CD14-positive monocyte (primary cell): ENCODE results near the gene TTC33. TPM values are rescaled to one million over a fixed set of nuclear protein-coding genes. Genes with fewer than 3 reads are reported as not detected.

Experiments used
- DNase-seq, 3 donors: peaks; one replicate each; pipeline ENCODE4 v3.0.0-alpha.2; 2011 to 2022
- H2AFZ ChIP-seq: 2 replicates; pipeline ENCODE4 v1.6.0; 2012; ENCODE audit warnings: mild to moderate bottlenecking, low read depth, low read length, inconsistent platforms; ENCODE audit not compliant: insufficient read depth, poor library complexity, severe bottlenecking
- H3K27ac ChIP-seq, 2 donors: 1 replicate in 1 of 2; 2 replicates in 1 of 2; pipeline ENCODE4 v1.5.1; 2012 to 2013; ENCODE audit warnings: low read length in 2 of 2, control low read depth in 1 of 2, inconsistent platforms in 1 of 2, low read depth in 1 of 2, mild to moderate bottlenecking in 1 of 2
- H3K27me3 ChIP-seq, 2 donors: one replicate each; pipeline versions ENCODE4 v1.6.0 to v1.6.1; 2011 to 2013; ENCODE audit warnings: low read length in 2 of 2; ENCODE audit not compliant: control insufficient read depth in 2 of 2, insufficient read depth in 2 of 2
- H3K36me3 ChIP-seq, 2 donors: replicated peaks in 1 of 2; 1 replicate in 1 of 2; 2 replicates in 1 of 2; pipeline versions ENCODE4 v1.5.1 to v1.6.1; 2012 to 2013; ENCODE audit warnings: low read length in 2 of 2, control low read depth in 1 of 2, inconsistent platforms in 1 of 2, mild to moderate bottlenecking in 1 of 2; ENCODE audit not compliant: insufficient read depth in 2 of 2, control insufficient read depth in 1 of 2
- H3K4me1 ChIP-seq, 2 donors: 1 replicate in 1 of 2; 2 replicates in 1 of 2; pipeline versions ENCODE4 v1.5.1 to v1.6.1; 2012 to 2013; ENCODE audit warnings: low read length in 2 of 2, control low read depth in 1 of 2, inconsistent platforms in 1 of 2, mild to moderate bottlenecking in 1 of 2, moderate library complexity in 1 of 2; ENCODE audit not compliant: insufficient read depth in 2 of 2, control insufficient read depth in 1 of 2
- H3K4me2 ChIP-seq: replicated peaks from 2 replicates; pipeline ENCODE3; 2012; ENCODE audit warnings: low read length, moderate library complexity, mild to moderate bottlenecking; ENCODE audit not compliant: poor library complexity, severe bottlenecking; ENCODE audit errors: extremely low read depth
- H3K4me3 ChIP-seq, 3 experiments: fragments of 200-600 bp in 1 of 3; sonication (generic) in 1 of 3; replicated peaks in 1 of 3; 1 replicate in 2 of 3; 2 replicates in 1 of 3; pipeline ENCODE4 v1.5.1; 2011 to 2013; ENCODE audit warnings: low read length in 3 of 3, mild to moderate bottlenecking in 3 of 3, control low read depth in 2 of 3, low read depth in 2 of 3, inconsistent platforms in 1 of 3, moderate library complexity in 1 of 3
- H3K79me2 ChIP-seq: 2 replicates; pipeline ENCODE4 v1.6.0; 2012; ENCODE audit warnings: mild to moderate bottlenecking, control low read depth, inconsistent platforms, low read length, moderate library complexity; ENCODE audit not compliant: insufficient read depth
- H3K9ac ChIP-seq: 2 replicates; pipeline ENCODE4 v1.6.0; 2017; ENCODE audit warnings: low read length, mild to moderate bottlenecking; ENCODE audit not compliant: insufficient read depth, poor library complexity, severe bottlenecking
- H3K9me3 ChIP-seq, 2 donors: replicated peaks in 1 of 2; 1 replicate in 1 of 2; 2 replicates in 1 of 2; pipeline versions ENCODE4 v1.5.1 to v1.6.1; 2012 to 2013; ENCODE audit warnings: low read length in 2 of 2, control low read depth in 1 of 2; ENCODE audit not compliant: control insufficient read depth in 1 of 2, insufficient read depth in 1 of 2
- H4K20me1 ChIP-seq: 2 replicates; pipeline ENCODE4 v1.6.0; 2012; ENCODE audit warnings: mild to moderate bottlenecking, low read length, control low read depth, moderate library complexity; ENCODE audit not compliant: insufficient read depth
- H3K27ac Mint-ChIP-seq, 7 donors: one replicate each; pipeline ENCODE4 v1.8.0; 2020; ENCODE audit warnings: mild to moderate bottlenecking in 7 of 7, mixed read lengths in 7 of 7, moderate library complexity in 6 of 7, inconsistent platforms in 2 of 7
- H3K27me3 Mint-ChIP-seq, 3 donors: one replicate each; pipeline ENCODE4 v1.8.0; 2021 to 2022; ENCODE audit warnings: low read depth in 3 of 3, mild to moderate bottlenecking in 3 of 3, mixed read lengths in 3 of 3, moderate library complexity in 3 of 3, inconsistent platforms in 1 of 3
- H3K36me3 Mint-ChIP-seq, 2 donors: one replicate each; pipeline ENCODE4 v1.8.0; 2020; ENCODE audit warnings: mixed read lengths in 2 of 2, inconsistent platforms in 1 of 2, mild to moderate bottlenecking in 1 of 2
- H3K4me1 Mint-ChIP-seq: one replicate; pipeline ENCODE4 v1.8.0; 2020; ENCODE audit warnings: mild to moderate bottlenecking, mixed read lengths
- H3K4me3 Mint-ChIP-seq, 2 donors: one replicate each; pipeline ENCODE4 v1.8.0; 2020; ENCODE audit warnings: mild to moderate bottlenecking in 2 of 2, mixed read lengths in 2 of 2, moderate library complexity in 1 of 2
- H3K9me3 Mint-ChIP-seq, 7 donors: one replicate each; pipeline ENCODE4 v1.8.0; 2020 to 2022; ENCODE audit warnings: mixed read lengths in 7 of 7, mild to moderate bottlenecking in 6 of 7, moderate library complexity in 6 of 7, inconsistent platforms in 2 of 7
- CTCF ChIP-seq: fragments of 200-600 bp; IDR thresholded peaks from one replicate; pipeline ENCODE4 v1.8.0; 2022; ENCODE audit warnings: antibody characterized with exemption, mild to moderate bottlenecking
- whole genome bisulfite sequencing: methylation state at CpG from one replicate; pipeline ENCODE4 v1.1.5; 2013; ENCODE audit warnings: missing lambda C conversion rate; ENCODE audit not compliant: insufficient coverage; 5-methylcytosine and 5-hydroxymethylcytosine counted together
- intact Hi-C, 2 donors: fragments of 100-400 bp; cut with micrococcal nuclease; formaldehyde crosslinking; loops; one replicate each; pipeline versions ENCODE4 v1.15.0 to v1.15.1; 2023
- polyA plus RNA-seq, 3 donors: library from polyadenylated mRNA; depleted of rRNA in 1 of 3; unstranded in 2 of 3; stranded (reverse) in 1 of 3; fragments of 300-500 nt in 2 of 3; fragments of >200 nt in 1 of 3; fragmentation: Illumina TruSeq in 2 of 3; gene quantifications; 1 replicate in 2 of 3; 2 replicates in 1 of 3; pipeline ENCODE4 v1.2.3, GENCODE V29; 2012 to 2021

Gene TTC33
- polyA plus RNA-seq, 3 donors: 1.5 to 11.7 (median 9.4) TPM

DNA sequence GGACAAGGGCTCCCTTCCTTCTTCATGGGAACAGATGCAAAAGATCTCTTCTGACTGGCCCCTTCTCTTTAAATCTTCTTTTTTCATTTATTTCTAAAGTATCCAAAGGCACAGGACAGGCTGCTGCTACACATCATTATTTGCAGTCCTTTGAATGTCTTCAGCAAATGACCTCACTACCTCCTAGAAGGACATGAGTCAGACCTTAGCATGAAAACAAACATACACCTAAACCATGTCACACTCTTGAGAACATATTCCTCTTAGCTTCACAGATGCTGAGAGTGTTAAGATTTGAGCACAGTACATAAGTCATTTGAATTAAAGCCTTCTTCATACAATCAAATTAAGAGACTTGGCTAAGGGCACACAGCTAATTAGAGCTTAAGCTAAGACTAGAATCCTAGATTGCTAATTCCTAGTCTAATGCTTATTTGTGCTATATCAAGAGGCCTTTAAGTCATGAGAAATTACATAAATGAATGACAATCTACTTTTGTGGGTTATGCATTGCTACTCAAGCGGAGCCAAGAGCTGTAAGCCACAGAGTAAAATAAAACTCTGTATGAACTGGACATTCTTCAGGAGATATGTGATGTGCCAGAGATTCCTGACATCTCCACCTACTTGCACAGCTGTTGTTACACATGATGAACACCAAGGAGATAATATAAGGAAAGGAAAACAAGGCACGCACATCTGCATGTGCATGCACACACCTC is 185.2 kb downstream of the TTC33 start:
- H3K9me3 Mint-ChIP-seq: peaks cover 0 to 5% (median 0%) of the 10 kb centered on the region in 7 donors
- H3K27me3 Mint-ChIP-seq: peaks cover 0 to 1% (median 0%) of the 10 kb centered on the region in 3 donors
- H2AFZ ChIP-seq: no peak overlapping the region
- peak overlapping the region in 1 of 2 donors; percentile 73 for H3K27ac ChIP-seq
- H3K36me3 Mint-ChIP-seq: no peaks in the 10 kb centered on the region
- no peak overlapping the region for H3K4me3 ChIP-seq
- H3K4me1 Mint-ChIP-seq: peaks cover 34% of the 10 kb centered on the region
- no peaks in the 10 kb centered on the region for H3K36me3 ChIP-seq
- intact Hi-C loops: no loop called here
- no peak overlapping the region for H3K9ac ChIP-seq
- H3K27ac Mint-ChIP-seq: peak overlapping the region in 6 of 7 donors; percentile 53 to 86 (median 70)
- WGBS: no CpG with 5 or more reads among the region's 2 CpGs
- DNase-seq: peak; percentile 40 to 74 (median 46)
- H3K79me2 ChIP-seq: no peaks in the 10 kb centered on the region
- no peaks in the 10 kb centered on the region for H3K27me3 ChIP-seq
- H4K20me1 ChIP-seq: no peaks in the 10 kb centered on the region
- no peaks in the 10 kb centered on the region for H3K9me3 ChIP-seq
- no peak overlapping the region for H3K4me2 ChIP-seq
- no peak for TF ChIP-seq CTCF
- H3K4me3 Mint-ChIP-seq: no peak overlapping the region
- H3K4me1 ChIP-seq: peaks cover 30 to 34% of the 10 kb centered on the region in 2 donors

- H3K4me1 Mint-ChIP-seq: peaks cover 34% of the 10 kb centered on the region
- no peaks in the 10 kb centered on the region for H3K36me3 ChIP-seq
- H3K4me2 ChIP-seq: peak overlapping the region; percentile 49
- WGBS: no CpG with 5 or more reads among the region's 3 CpGs
- no peak overlapping the region for H3K9ac ChIP-seq
- H3K27ac Mint-ChIP-seq: peak overlapping the region; percentile 7 to 86 (median 68)
- peaks cover 0 to 5% (median 0%) of the 10 kb centered on the region in 7 donors for H3K9me3 Mint-ChIP-seq
- DNase-seq: peak; percentile 25 to 51 (median 27)
- H3K27me3 ChIP-seq: no peaks in the 10 kb centered on the region
- no peaks in the 10 kb centered on the region for H3K79me2 ChIP-seq
- H4K20me1 ChIP-seq: no peaks in the 10 kb centered on the region
- intact Hi-C loops: no loop called here
- H3K36me3 Mint-ChIP-seq: no peaks in the 10 kb centered on the region
- H3K27me3 Mint-ChIP-seq: peaks cover 0 to 1% (median 0%) of the 10 kb centered on the region in 3 donors
- peak overlapping the region in 1 of 3 experiments; percentile 38 for H3K4me3 ChIP-seq
- TF ChIP-seq CTCF: no peak
- peak overlapping the region in 1 of 2 donors; percentile 39 for H3K4me3 Mint-ChIP-seq
- peaks cover 30 to 34% of the 10 kb centered on the region in 2 donors for H3K4me1 ChIP-seq
- no peaks in the 10 kb centered on the region for H3K9me3 ChIP-seq
- peak overlapping the region; percentile 20 to 73 for H3K27ac ChIP-seq
- no peak overlapping the region for H2AFZ ChIP-seq
Measured at GRCh38 chr5:40569546-40570270, 186.1 kb downstream of the TTC33 start.
